ENCODE measurements around the gene EPHA1.

GRCh38 chr7:143352531-143353002 is 56.1 kb downstream of the EPHA1 start:
- TF ChIP-seq, protein P1, sequence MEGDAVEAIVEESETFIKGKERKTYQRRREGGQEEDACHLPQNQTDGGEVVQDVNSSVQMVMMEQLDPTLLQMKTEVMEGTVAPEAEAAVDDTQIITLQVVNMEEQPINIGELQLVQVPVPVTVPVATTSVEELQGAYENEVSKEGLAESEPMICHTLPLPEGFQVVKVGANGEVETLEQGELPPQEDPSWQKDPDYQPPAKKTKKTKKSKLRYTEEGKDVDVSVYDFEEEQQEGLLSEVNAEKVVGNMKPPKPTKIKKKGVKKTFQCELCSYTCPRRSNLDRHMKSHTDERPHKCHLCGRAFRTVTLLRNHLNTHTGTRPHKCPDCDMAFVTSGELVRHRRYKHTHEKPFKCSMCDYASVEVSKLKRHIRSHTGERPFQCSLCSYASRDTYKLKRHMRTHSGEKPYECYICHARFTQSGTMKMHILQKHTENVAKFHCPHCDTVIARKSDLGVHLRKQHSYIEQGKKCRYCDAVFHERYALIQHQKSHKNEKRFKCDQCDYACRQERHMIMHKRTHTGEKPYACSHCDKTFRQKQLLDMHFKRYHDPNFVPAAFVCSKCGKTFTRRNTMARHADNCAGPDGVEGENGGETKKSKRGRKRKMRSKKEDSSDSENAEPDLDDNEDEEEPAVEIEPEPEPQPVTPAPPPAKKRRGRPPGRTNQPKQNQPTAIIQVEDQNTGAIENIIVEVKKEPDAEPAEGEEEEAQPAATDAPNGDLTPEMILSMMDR (IDR thresholded peaks at IDR 0.05), result no peak
- no peak for TF ChIP-seq POLR2A (IDR thresholded peaks at IDR 0.05)

Measured in tibial nerve (tissue), 3 donors.